ENCODE data around the gene XRN1.
"Not testable (repeated sequence)": the region's sequence is repeated elsewhere in the genome, so short reads cannot be mapped to it uniquely, and the experiment has no call there.

DNA sequence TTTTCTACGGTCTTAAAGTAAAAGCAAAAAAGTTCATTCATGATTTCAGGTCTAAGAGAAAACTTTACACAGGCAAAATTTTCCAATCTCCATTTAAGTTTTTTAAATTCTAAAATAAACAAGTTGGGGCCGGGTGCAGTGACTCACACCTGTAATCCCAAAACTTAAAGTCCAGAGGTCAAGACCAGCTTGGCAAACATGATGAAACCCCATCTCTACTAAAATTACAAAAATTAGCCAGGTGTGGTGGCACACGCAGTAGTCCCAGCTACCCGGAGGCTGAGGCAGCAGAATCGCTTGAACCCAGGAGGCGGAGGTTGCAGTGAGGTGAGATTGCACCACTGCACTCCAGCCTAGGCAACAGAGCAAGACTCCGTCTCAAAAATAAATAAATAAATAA lies 47.3 kb downstream of the XRN1 start:
- TF ChIP-seq, protein P1, sequence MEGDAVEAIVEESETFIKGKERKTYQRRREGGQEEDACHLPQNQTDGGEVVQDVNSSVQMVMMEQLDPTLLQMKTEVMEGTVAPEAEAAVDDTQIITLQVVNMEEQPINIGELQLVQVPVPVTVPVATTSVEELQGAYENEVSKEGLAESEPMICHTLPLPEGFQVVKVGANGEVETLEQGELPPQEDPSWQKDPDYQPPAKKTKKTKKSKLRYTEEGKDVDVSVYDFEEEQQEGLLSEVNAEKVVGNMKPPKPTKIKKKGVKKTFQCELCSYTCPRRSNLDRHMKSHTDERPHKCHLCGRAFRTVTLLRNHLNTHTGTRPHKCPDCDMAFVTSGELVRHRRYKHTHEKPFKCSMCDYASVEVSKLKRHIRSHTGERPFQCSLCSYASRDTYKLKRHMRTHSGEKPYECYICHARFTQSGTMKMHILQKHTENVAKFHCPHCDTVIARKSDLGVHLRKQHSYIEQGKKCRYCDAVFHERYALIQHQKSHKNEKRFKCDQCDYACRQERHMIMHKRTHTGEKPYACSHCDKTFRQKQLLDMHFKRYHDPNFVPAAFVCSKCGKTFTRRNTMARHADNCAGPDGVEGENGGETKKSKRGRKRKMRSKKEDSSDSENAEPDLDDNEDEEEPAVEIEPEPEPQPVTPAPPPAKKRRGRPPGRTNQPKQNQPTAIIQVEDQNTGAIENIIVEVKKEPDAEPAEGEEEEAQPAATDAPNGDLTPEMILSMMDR (conservative IDR thresholded peaks at IDR 0.05): not testable (repeated sequence)
- TF ChIP-seq EZH2 (IDR thresholded peaks at IDR 0.05; ENCODE audit: low read depth): not testable (repeated sequence)

Measured in PC-9 (cell line).